22Rv1 (cell line): ENCODE measurements around the gene OSM.

Experiments used
- H3K27ac ChIP-seq: fragments of 450-650 bp; 2 replicates; pipeline ENCODE4 v1.5.1; 2017
- CTCF ChIP-seq: fragments of 450-650 bp; IDR thresholded peaks from 2 replicates; pipeline ENCODE4 v1.5.1; 2017; ENCODE audit warnings: mild to moderate bottlenecking
- ZFX ChIP-seq: fragments of 450-650 bp; IDR thresholded peaks from 2 replicates; pipeline ENCODE4 v1.6.1; 2017; ENCODE audit warnings: antibody characterized with exemption, borderline replicate concordance

OSM gene

GRCh38 chr22:30309951-30310741 lies 43.5 kb upstream of the OSM start:
- H3K27ac ChIP-seq: peak overlapping the region; percentile 4; the same call in 1 of the 2 replicates
- TF ChIP-seq CTCF (no peak), ZFX (no peak)

GRCh38 chr22:30308518-30309230 lies 42.0 kb upstream of the OSM start:
- TF ChIP-seq ZFX (no peak), CTCF (no peak)
- no peak overlapping the region for H3K27ac ChIP-seq

GRCh38 chr22:30308093-30308492 lies 41.4 kb upstream of the OSM start:
- no peak overlapping the region for H3K27ac ChIP-seq
- TF ChIP-seq CTCF: no peak
- TF ChIP-seq ZFX: no peak

- no peak overlapping the region for H3K27ac ChIP-seq
- no peak for TF ChIP-seq ZFX
- no peak for TF ChIP-seq CTCF
These were observed 40.5 kb upstream of the OSM start for GRCh38 chr22:30307041-30307574.

- no peak overlapping the region for H3K27ac ChIP-seq
These were observed 40.0 kb upstream of the OSM start for GRCh38 chr22:30306627-30307011.

GRCh38 chr22:30305906-30306626 lies 39.4 kb upstream of the OSM start:
- TF ChIP-seq ZFX (no peak), CTCF (no peak)
- H3K27ac ChIP-seq: 0 out of 2 replicates have a peak overlapping the region, but pooled peaks have one; percentile 7

More at GRCh38 chr22:30306627-30307011, 40.0 kb upstream of the OSM start:
- TF ChIP-seq ZFX (no peak), CTCF (no peak)
